GM13977 (cell line): ENCODE data around the gene EXOSC9.

Experiments
- DNase-seq: peaks from one replicate; pipeline ENCODE4 v3.0.0; 2012; ENCODE audit warnings: low spot score
- CTCF ChIP-seq: IDR thresholded peaks from 2 replicates; pipeline ENCODE4 v1.5.1; 2012; ENCODE audit warnings: mild to moderate bottlenecking, control low read depth; ENCODE audit not compliant: insufficient read depth; ENCODE audit errors: extremely low read depth, missing control alignments
- in situ Hi-C: fragments of 300-500 bp; cut with MboI; formaldehyde crosslinking; loops from one replicate; pipeline ENCODE4 v1.12.0; 2022; ENCODE audit warnings: low sequenced_read_pairs, low pct_unique_long_range_greater_than_20kb, mixed read lengths, inconsistent platforms; ENCODE audit not compliant: unreplicated experiment

The EXOSC9 gene

DNA sequence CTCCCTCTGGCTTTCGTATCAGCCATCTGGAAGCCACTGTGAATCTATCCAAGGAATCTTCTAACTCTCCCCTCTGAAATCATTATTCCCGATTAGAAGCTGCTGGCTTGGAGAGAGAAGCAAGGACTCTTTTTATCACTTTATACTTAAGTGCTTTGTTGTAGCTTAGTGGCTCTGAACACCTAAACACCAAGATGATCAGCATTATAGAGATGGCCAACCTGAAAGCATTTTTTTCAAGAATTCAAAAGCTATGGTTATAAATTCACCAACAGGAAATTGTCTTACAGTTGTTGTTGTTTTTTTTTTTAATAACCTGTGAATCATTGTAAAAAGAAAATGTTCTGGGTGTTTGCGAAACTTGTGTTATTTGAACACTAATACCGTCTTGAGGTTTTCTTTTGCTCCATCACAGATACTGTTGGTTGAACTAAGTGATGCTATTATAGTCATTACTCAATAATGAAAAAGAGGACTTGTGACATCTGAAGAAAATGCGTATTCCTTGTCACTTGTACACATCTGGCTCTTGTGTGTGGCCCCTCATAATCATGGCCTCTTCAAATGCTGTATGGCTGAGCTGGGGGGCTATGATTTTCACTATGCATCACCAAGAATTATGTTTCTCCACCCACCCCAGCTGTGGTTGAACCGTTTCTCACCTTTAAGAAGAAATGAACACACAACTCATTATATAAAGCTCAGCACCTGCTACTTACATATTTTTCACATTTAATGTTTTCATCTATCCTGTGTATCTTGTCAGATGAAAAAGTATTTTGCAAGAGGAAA lies 24.3 kb upstream of the EXOSC9 start:
- TF ChIP-seq CTCF = no peak
- no peak for DNase-seq
- in situ Hi-C loops = no loop called here

DNA sequence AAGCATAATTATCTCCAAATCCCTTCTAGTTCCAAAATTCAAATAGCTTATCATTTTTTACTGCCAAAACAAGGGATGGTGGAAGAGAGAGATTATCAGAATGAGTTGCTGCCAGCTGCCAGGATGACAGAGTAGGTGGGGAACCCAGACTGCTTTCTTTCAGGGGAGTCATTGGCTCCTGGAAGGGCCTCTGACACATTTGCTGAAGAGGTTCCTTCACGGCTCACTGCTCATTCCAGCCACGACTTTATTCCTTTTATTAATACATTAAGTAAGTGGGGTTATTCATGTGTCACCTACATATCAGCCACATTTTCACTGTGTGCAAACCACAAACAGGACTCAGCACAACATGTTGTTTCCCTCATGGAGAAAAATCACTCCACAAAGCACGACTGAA lies 23.5 kb upstream of the EXOSC9 start:
- in situ Hi-C loops = no loop called here
- TF ChIP-seq CTCF = no peak
- no peak for DNase-seq

DNA sequence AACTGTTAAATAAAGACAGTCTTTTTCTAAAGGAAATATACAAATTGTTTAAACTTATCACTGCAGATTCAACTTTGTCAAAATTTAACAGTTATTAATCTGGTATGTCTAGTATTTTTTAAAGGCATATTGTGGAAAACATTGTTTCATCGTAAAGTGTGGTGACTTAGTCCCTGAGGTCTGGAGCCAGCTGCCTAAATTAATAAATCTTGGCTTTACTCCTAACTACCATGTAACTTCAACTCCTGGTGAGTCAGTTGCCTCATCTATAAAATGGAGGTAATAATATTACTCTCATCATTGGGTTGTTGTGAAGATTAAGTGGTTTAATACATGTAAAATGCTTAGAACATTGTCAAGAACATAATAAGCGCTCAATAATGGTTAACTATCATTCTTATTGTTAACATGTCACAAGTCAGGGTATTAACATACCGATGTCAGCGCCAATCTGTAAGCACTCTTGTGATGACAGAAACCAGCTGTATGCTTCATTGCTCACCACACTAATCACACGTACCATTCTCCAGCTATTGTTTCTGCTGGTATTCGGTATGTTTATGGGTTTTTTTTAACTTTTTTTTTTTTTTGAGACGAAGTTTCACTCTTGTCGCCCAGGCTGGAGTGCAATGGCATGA lies 22.0 kb upstream of the EXOSC9 start:
- no peak for TF ChIP-seq CTCF

DNA sequence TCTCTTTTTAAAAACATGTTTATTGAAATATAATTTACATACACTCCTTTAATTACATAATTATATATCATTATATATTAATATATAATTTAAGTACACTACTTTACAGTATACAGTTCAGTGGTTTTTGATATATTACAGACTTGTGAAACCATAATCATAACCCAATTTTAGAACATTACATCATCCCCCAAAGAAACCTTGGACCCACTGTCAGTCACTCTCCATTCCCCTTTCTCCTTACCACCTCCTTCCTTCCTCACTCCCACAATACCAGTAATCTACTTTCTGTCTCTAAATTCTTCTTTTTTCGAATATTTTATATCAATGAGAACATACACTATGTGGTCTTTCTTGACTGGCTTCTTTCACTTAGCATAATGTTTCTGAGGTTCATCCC lies 17.9 kb upstream of the EXOSC9 start:
- no peak for DNase-seq
- in situ Hi-C loops = no loop called here
- no peak for TF ChIP-seq CTCF

More for the DNA sequence above, 22.0 kb upstream of the EXOSC9 start:
- DNase-seq = no peak
- in situ Hi-C loops = no loop called here

DNA sequence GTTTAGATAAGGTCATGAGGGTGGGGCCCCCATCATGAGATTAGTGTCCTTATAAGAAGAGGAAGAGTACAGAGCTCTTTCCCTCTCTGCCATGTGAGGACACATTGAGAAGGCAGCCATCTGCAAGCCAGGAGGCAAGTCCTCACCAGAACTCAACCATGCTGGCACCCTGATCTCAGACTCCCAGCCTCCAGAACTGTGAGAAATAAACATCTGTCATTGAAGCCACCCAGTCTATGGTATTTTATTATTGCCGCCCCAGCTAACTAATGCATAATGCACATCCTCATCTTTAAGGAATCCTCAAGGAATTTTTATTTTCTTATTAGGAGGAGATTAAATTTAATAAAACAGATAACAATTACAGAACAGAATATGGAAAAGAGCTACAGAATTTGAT lies 16.7 kb upstream of the EXOSC9 start:
- no peak for TF ChIP-seq CTCF
- DNase-seq = no peak
- in situ Hi-C loops = no loop called here

DNA sequence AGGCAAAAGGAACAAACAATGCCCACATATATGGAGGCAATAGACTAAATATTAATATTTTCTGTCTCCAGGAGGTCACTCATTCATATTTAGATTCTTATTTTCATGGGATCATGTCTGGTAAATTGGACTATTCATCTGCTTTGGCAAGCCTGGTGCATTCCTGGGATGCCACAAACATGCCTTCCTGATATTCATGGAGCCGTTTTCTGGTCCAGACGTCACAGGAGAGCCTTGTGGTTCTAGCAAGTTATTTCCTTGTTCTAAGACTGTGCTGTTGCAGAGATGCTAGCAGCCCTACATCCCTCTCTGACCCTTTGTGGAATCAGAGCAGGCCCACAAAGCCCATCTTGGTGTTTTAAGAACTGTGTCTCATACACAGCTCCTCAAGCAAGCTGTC lies 16.1 kb upstream of the EXOSC9 start:
- in situ Hi-C loops = no loop called here
- no peak for DNase-seq
- no peak for TF ChIP-seq CTCF
